NCI-H2107 (cell line): Measurements from ENCODE around the gene GJE1.

Experiments
- DNase-seq: peaks from one replicate; lab custom pipeline; 2025; lab: John Stamatoyannopoulos, UW

GJE1 gene

GRCh38 chr6:142165227-142165626 is 32.5 kb downstream of the GJE1 start:
- no peak for DNase-seq

- DNase-seq: no peak
These were observed 34.3 kb downstream of the GJE1 start for GRCh38 chr6:142167071-142167470.

- no peak for DNase-seq
These were observed 34.8 kb downstream of the GJE1 start for GRCh38 chr6:142167486-142167885.

- DNase-seq: no peak
These were observed 38.6 kb downstream of the GJE1 start for GRCh38 chr6:142171351-142171750.

- no peak for DNase-seq
These were observed 40.0 kb downstream of the GJE1 start for GRCh38 chr6:142172758-142173157.

GRCh38 chr6:142173980-142174379 is 41.3 kb downstream of the GJE1 start:
- no peak for DNase-seq

- no peak for DNase-seq
These were observed 42.0 kb downstream of the GJE1 start for GRCh38 chr6:142174703-142175102.

- DNase-seq: no peak
These were observed 45.4 kb downstream of the GJE1 start for GRCh38 chr6:142178129-142178528.

GRCh38 chr6:142182004-142182403 is 49.3 kb downstream of the GJE1 start:
- no peak for DNase-seq

- no peak for DNase-seq
These were observed 50.6 kb downstream of the GJE1 start for GRCh38 chr6:142183351-142183750.

- DNase-seq: no peak
These were observed 51.6 kb downstream of the GJE1 start for GRCh38 chr6:142184307-142184706.
